Kidney epithelial cell (primary cell): ENCODE data around the gene LAMP5. TPM values are rescaled to one million over a fixed set of nuclear protein-coding genes. Genes with fewer than 3 reads are reported as not detected.

Experiments
- DNase-seq: peaks from one replicate; pipeline ENCODE4 v3.0.0-alpha.2; 2010; ENCODE audit warnings: low read depth
- H3K27me3 ChIP-seq: 2 replicates; pipeline ENCODE4 v1.6.0; 2011; ENCODE audit warnings: low read length; ENCODE audit not compliant: control insufficient read depth, insufficient read depth
- H3K36me3 ChIP-seq: 2 replicates; pipeline ENCODE4 v1.5.1; 2011; ENCODE audit warnings: low read length; ENCODE audit not compliant: control insufficient read depth, insufficient read depth
- H3K4me3 ChIP-seq: 2 replicates; pipeline ENCODE4 v1.5.1; 2011; ENCODE audit warnings: low read depth, mild to moderate bottlenecking, control low read depth, low read length
- CTCF ChIP-seq: IDR thresholded peaks from 2 replicates; pipeline ENCODE4 v1.5.1; 2011; ENCODE audit warnings: mild to moderate bottlenecking, moderate library complexity, low read length, control low read depth, inconsistent platforms; ENCODE audit not compliant: insufficient read depth, poor library complexity, severe bottlenecking
- total RNA-seq: library from RNA; depleted of rRNA; stranded (reverse); fragments of >200 nt; gene quantifications from 2 replicates; pipeline ENCODE4 v1.2.3, GENCODE V29; 2015

Gene LAMP5
- total RNA-seq, 1 donor from 2014 or later = 1.9 TPM

- DNase-seq = no peak
- no peaks in the 10 kb centered on the region for H3K27me3 ChIP-seq
- no peaks in the 10 kb centered on the region for H3K36me3 ChIP-seq
- no peak overlapping the region for H3K4me3 ChIP-seq
- TF ChIP-seq CTCF = no peak
Observed at GRCh38 chr20:9573335-9574151, 59.2 kb downstream of the LAMP5 start.

GRCh38 chr20:9574181-9574580 is 59.8 kb downstream of the LAMP5 start:
- Histone ChIP-seq H3K4me3 (no peak overlapping the region), H3K27me3 (no peaks in the 10 kb centered on the region), H3K36me3 (no peaks in the 10 kb centered on the region)
- no peak for TF ChIP-seq CTCF
- no peak for DNase-seq

- Histone ChIP-seq H3K27me3 (no peaks in the 10 kb centered on the region), H3K36me3 (no peaks in the 10 kb centered on the region), H3K4me3 (no peak overlapping the region)
- DNase-seq = no peak
- TF ChIP-seq CTCF = no peak
Observed at GRCh38 chr20:9574776-9575175, 60.4 kb downstream of the LAMP5 start.

- Histone ChIP-seq H3K27me3 (no peaks in the 10 kb centered on the region), H3K36me3 (no peaks in the 10 kb centered on the region), H3K4me3 (no peak overlapping the region)
- TF ChIP-seq CTCF = no peak
- DNase-seq = no peak
Observed at GRCh38 chr20:9575836-9576235, 61.4 kb downstream of the LAMP5 start.

GRCh38 chr20:9576695-9577094 is 62.3 kb downstream of the LAMP5 start:
- no peak for TF ChIP-seq CTCF
- no peak for DNase-seq
- Histone ChIP-seq H3K36me3 (no peaks in the 10 kb centered on the region), H3K27me3 (no peaks in the 10 kb centered on the region), H3K4me3 (no peak overlapping the region)

- Histone ChIP-seq H3K36me3 (no peaks in the 10 kb centered on the region), H3K27me3 (no peaks in the 10 kb centered on the region), H3K4me3 (no peak overlapping the region)
- TF ChIP-seq CTCF = no peak
- no peak for DNase-seq
Observed at GRCh38 chr20:9577397-9577796, 63.0 kb downstream of the LAMP5 start.
